ENCODE measurements around the gene ZNF407.

- TF ChIP-seq CTCF (IDR thresholded peaks at IDR 0.05) (no peak), EZH2 (IDR thresholded peaks at IDR 0.05) (no peak)
These were observed 437.3 kb downstream of the ZNF407 start for GRCh38 chr18:75034937-75035336.

All from neural progenitor cell (in vitro differentiated cells).